ENCODE measurements around the gene USP32.

USP32 gene

DNA sequence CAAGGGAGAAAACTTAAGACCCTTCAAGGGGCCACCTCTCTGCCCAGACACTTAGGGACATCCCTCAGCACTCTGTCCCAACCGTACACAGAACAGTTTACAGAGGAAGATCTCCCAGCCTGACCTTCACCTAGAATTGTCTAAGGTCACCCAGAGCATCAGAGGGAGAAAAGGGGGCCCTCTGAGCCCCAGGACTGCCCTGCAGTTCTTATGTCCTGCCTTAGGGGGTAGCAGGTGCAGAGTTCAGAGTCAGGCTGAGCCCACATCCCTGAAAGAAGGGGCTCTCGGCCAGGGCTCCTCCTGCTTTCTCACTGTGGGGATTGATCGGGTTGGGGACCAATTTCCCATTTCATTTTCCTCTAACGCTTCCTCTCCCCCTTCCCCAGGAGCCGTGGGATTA, 226.7 kb downstream of the USP32 start:
- DNase-seq (ENCODE audit: extremely low read depth, low read depth), result no peak

GRCh38 chr17:60164697-60165096, 227.2 kb downstream of the USP32 start:
- TF ChIP-seq, protein P1, sequence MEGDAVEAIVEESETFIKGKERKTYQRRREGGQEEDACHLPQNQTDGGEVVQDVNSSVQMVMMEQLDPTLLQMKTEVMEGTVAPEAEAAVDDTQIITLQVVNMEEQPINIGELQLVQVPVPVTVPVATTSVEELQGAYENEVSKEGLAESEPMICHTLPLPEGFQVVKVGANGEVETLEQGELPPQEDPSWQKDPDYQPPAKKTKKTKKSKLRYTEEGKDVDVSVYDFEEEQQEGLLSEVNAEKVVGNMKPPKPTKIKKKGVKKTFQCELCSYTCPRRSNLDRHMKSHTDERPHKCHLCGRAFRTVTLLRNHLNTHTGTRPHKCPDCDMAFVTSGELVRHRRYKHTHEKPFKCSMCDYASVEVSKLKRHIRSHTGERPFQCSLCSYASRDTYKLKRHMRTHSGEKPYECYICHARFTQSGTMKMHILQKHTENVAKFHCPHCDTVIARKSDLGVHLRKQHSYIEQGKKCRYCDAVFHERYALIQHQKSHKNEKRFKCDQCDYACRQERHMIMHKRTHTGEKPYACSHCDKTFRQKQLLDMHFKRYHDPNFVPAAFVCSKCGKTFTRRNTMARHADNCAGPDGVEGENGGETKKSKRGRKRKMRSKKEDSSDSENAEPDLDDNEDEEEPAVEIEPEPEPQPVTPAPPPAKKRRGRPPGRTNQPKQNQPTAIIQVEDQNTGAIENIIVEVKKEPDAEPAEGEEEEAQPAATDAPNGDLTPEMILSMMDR (IDR thresholded peaks at IDR 0.05; ENCODE audit: low read depth, low read length, missing control alignments), result no peak
- DNase-seq (ENCODE audit: extremely low read depth, low read depth), result no peak
- no peak overlapping the region for H3K4me3 ChIP-seq (replicated peaks; ENCODE audit: low read depth, low read length)

More for the DNA sequence above, 226.7 kb downstream of the USP32 start:
- TF ChIP-seq, protein P1 (IDR thresholded peaks at IDR 0.05; ENCODE audit: low read depth, low read length, missing control alignments), result no peak
- no peak overlapping the region for H3K4me3 ChIP-seq (replicated peaks; ENCODE audit: low read depth, low read length)

DNA sequence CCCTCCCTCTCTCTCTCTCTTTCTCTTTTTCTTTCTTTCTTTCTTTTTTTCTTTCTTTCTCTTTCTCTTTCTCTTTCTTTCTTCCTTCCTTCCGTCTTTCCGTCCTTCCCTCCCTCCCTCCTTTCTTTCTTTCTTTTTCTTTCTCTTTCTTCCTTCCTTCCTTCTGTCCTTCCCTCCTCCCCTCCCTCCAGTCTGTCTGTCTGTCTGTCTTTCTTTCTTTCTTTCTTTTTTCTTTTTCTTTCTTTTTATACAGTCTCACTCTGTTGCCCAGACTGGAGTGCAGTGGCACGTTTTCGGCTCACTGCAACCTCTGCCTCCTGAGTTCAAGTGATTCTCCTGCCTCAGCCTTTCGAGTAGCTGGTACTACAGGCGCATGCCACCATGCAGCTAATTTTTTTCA, 227.8 kb downstream of the USP32 start:
- H3K4me3 ChIP-seq (replicated peaks; ENCODE audit: low read depth, low read length), result no peak overlapping the region
- TF ChIP-seq, protein P1 (IDR thresholded peaks at IDR 0.05; ENCODE audit: low read depth, low read length, missing control alignments), result no peak
- no peak for DNase-seq (ENCODE audit: extremely low read depth, low read depth)

- no peak for DNase-seq (ENCODE audit: extremely low read depth, low read depth)
- TF ChIP-seq, protein P1 (IDR thresholded peaks at IDR 0.05; ENCODE audit: low read depth, low read length, missing control alignments), result peak; percentile 13
- H3K4me3 ChIP-seq (replicated peaks; ENCODE audit: low read depth, low read length), result no peak overlapping the region
Measured at GRCh38 chr17:60163108-60163784, 228.7 kb downstream of the USP32 start.

DNA sequence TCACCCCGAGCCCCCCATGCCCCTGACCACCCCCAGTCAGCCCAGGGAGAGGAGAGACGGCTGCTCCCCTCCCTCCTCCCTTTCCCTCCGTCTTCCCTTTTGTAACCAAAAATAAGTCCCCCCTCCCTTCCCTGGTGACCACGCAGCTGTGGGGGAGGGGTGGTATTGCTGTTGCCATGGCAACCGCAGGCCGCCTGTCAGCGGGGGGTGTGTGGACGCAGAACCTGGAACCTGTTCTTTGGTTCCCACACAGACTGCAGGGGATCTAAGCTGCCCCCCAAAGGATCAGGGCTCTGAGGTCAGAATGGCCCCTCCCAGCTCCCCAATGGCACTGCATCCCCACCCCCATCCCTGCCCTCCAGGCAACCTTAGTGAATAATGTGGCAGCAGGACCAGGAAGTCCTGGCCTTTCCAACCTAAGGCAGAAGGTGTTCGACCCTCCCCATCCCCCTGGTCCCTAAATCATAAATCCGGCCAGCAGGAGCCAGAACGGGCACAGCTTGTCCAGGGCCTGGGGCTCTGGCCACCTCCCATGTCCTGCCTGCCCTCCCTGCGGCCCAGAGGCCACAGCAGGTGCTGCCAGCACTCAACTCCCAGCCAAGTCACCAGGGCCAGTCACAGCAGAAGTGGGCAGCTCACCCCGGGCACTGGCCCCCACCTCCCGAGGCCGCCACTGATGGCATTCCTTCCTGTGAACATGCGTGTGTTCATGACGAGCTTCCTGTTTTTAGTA, 230.2 kb downstream of the USP32 start:
- TF ChIP-seq, protein P1 (IDR thresholded peaks at IDR 0.05; ENCODE audit: low read depth, low read length, missing control alignments), result no peak
- DNase-seq (ENCODE audit: extremely low read depth, low read depth), result no peak
- H3K4me3 ChIP-seq (replicated peaks; ENCODE audit: low read depth, low read length), result no peak overlapping the region

GRCh38 chr17:60160829-60161501, 231.0 kb downstream of the USP32 start:
- TF ChIP-seq, protein P1 (IDR thresholded peaks at IDR 0.05; ENCODE audit: low read depth, low read length, missing control alignments), result no peak
- DNase-seq (ENCODE audit: extremely low read depth, low read depth), result no peak
- H3K4me3 ChIP-seq (replicated peaks; ENCODE audit: low read depth, low read length), result no peak overlapping the region

Data from HFF-Myc (cell line).